Astrocyte (in vitro differentiated cells and primary cell): ENCODE data around the gene LASP1NB.

ENCODE experiments used
- CTCF ChIP-seq: IDR thresholded peaks from 2 replicates; pipeline ENCODE4 v1.5.1; 2011; ENCODE audit warnings: low read depth, mild to moderate bottlenecking, inconsistent platforms, low read length, moderate library complexity; ENCODE audit not compliant: insufficient read depth
- EZH2 ChIP-seq: IDR thresholded peaks from 2 replicates; pipeline ENCODE4 v1.6.1; 2012; ENCODE audit warnings: mild to moderate bottlenecking, low read length, inconsistent platforms; ENCODE audit not compliant: insufficient read depth

DNA sequence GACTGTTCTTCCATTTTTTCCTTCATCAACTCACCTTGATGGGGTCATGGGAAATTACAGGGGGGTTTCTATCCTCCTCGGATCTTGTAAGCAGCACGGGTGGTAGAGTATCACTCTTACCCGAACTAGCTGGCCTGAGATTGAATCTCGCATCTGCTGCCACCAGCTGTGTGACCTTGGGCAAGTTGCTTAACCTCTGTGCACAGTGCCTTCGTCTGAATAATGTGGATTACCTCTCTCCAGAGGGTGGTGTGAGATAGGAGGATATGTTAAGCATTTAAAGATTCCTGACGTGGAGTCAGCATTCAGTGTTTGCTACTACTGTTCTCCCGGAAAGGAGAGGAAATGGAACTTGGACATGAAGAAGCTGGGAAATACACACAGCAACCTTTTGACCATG is 31.1 kb upstream of the LASP1NB start:
- no peak for TF ChIP-seq CTCF
- no peak for TF ChIP-seq EZH2
